ENCODE data around the gene PI3. TPM values are rescaled to one million over a fixed set of nuclear protein-coding genes. Genes with fewer than 3 reads are reported as not detected.

The PI3 gene
- total and polyA plus RNA-seq, 12 donors: 0.57 to 1.9 (median 0.67) TPM; not detected in 9

- Histone ChIP-seq H3K9me3 (peaks cover 0 to 62% (median 19%) of the 10 kb centered on the region in 11 donors), H3K27ac (no peak overlapping the region), H3K27me3 (peaks cover 0 to 19% (median 0%) of the 10 kb centered on the region in 7 donors), H3K36me3 (no peaks in the 10 kb centered on the region), H3K4me3 (no peak overlapping the region), H3K4me1 (no peaks in the 10 kb centered on the region)
- ATAC-seq (no peak), DNase-seq (no peak)
- TF ChIP-seq CTCF (IDR thresholded peaks at IDR 0.05): no peak
- intact Hi-C loops (cut with DNase I): no loop called here
- 59 to 61% methylated on average over 1 of the region's 1 CpG for WGBS, 2 donors
Measured at GRCh38 chr20:45163083-45163803, 11.5 kb upstream of the PI3 start.

- 75 to 83% methylated on average over 1 of the region's 1 CpG for WGBS, 2 donors
- DNase-seq: no peak
- H3K9me3 ChIP-seq: peaks cover 0 to 56% (median 8%) of the 10 kb centered on the region in 11 donors
- H3K27ac ChIP-seq: no peak overlapping the region
- H3K4me3 ChIP-seq: no peak overlapping the region
- H3K27me3 ChIP-seq: peaks cover 0 to 19% (median 0%) of the 10 kb centered on the region in 7 donors
- TF ChIP-seq CTCF (IDR thresholded peaks at IDR 0.05): no peak
- no peaks in the 10 kb centered on the region for H3K4me1 ChIP-seq
- no peaks in the 10 kb centered on the region for H3K36me3 ChIP-seq
- intact Hi-C loops (cut with DNase I): no loop called here
- ATAC-seq: no peak
Measured at GRCh38 chr20:45164906-45165305, 9.8 kb upstream of the PI3 start.

- Histone ChIP-seq H3K27me3 (peaks cover 0 to 23% (median 9%) of the 10 kb centered on the region in 7 donors), H3K9me3 (peaks cover 0 to 24% (median 4%) of the 10 kb centered on the region in 11 donors), H3K27ac (no peak overlapping the region), H3K36me3 (no peaks in the 10 kb centered on the region), H3K4me3 (no peak overlapping the region), H3K4me1 (no peaks in the 10 kb centered on the region)
- no peak for TF ChIP-seq CTCF (IDR thresholded peaks at IDR 0.05)
- intact Hi-C loops (cut with DNase I): no loop called here
- no peak for ATAC-seq
- WGBS, 2 donors: 12 to 16% methylated on average over 1 of the region's 1 CpG
- DNase-seq: no peak
Measured at GRCh38 chr20:45173522-45173921, 1.2 kb upstream of the PI3 start.

GRCh38 chr20:45176526-45177267, 2.0 kb downstream of the PI3 start:
- Histone ChIP-seq H3K27me3 (peaks cover 0 to 23% (median 9%) of the 10 kb centered on the region in 7 donors), H3K9me3 (no peaks in the 10 kb centered on the region), H3K4me3 (no peak overlapping the region), H3K4me1 (no peaks in the 10 kb centered on the region), H3K36me3 (no peaks in the 10 kb centered on the region), H3K27ac (no peak overlapping the region)
- ATAC-seq (no peak), DNase-seq (no peak)
- intact Hi-C loops (cut with DNase I): no loop called here
- WGBS, 2 donors: 67 to 68% methylated on average over 4 of the region's 4 CpGs
- no peak for TF ChIP-seq CTCF (IDR thresholded peaks at IDR 0.05)

All from heart right ventricle (tissue), 16 donors.